SIG-M5 (cell line): ENCODE data around the gene DGKQ.
"Not testable (repeated sequence)": the region's sequence is repeated elsewhere in the genome, so short reads cannot be mapped to it uniquely, and the experiment has no call there.

Source experiments
- DNase-seq: peaks from one replicate; lab custom pipeline; 2025; lab: John Stamatoyannopoulos, UW

The DGKQ gene

DNA sequence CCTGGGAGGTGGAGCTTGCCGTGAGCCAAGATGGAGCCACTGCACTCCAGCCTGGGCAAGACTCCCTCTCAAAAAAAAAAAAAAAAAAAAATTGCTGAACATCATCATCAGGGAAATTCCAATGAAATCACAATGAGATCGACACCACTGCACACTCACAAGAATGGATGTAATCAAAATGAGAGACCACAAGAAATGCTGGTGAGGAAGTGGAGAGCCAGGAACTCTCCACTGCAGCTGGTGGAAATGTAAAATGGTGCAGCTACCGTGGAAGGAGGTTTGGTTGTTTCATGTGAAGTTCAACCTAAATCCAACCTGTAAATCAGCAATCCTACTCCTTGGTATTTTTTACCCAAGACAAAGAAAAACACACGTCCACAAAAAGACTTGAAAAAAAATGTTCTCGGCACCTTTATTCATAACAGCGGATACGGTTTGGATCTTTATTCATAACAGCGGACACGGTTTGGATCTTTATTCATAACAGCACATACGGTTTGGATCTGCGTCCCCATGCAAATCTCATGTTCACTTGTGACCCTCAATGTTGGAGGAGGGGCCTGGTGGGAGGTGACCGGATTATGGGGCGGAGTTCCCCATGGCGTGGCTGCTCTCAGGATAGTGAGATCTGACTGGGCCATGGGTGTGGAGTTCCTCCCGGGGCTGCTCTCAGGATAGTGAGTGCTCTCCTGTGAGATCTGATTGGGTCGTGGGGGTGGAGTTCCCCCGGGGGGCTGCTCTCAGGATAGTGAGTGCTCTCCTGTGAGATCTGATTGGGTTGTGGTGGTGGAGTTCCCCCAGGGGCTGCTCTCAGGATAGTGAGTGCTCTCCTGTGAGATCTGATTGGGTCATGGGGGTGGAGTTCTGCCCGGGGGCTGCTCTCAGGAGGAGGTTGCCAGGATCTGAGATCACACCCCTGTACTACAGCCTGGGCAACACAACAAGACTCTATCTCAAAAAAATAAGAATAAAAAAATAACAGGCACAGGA lies 49.0 kb downstream of the DGKQ start:
- no peak for DNase-seq

DNA sequence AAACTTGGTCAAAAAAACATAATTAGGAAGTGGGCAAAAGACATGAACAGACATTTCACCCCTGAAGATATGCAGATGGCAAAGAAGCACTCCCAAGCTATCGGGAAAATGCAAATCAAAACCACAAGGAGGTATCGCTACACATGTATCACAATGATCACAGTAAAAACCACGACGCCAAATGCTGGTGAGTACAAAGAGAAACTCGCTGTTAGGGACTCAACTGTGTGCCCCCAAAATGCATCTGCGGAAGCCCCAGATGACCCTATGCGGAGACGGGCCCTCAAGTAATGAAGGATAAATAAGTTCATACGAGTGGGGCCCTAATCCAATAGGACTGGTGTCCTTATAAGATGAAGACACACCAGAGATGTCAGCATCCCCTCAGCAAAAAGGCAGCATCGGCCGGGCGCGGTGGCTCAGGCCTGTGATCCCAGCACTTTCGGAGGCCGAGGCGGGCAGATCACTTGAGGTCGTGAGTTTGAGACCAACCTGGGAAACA lies 51.5 kb downstream of the DGKQ start:
- no peak for DNase-seq

DNA sequence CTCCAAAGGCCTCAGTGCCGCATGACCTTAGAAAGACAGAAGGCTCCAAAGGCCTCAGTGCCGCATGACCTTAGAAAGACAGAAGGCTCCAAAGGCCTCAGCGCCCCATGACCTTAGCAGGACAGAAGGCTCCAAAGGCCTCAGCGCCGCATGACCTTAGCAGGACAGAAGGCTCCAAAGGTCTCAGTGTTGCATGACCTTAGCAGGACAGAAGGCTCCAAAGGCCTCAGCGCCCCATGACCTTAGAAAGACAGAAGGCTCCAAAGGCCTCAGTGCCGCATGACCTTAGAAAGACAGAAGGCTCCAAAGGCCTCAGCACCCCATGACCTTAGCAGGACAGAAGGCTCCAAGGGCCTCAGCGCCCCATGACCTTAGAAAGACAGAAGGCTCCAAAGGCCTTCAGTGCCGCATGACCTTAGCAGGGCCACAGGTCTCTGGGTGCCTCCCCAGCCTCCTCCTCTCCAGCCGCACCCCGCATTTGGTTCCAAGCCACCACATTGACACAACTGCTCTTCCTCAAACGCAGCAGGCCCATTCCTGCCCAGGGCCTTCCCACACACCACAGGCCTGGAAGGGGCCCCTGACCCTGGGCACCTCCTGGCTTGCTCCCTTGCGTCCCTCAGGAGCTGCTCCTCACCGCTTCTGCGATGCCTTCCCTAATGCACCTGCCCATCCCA lies 54.2 kb downstream of the DGKQ start:
- DNase-seq, result not testable (repeated sequence)

DNA sequence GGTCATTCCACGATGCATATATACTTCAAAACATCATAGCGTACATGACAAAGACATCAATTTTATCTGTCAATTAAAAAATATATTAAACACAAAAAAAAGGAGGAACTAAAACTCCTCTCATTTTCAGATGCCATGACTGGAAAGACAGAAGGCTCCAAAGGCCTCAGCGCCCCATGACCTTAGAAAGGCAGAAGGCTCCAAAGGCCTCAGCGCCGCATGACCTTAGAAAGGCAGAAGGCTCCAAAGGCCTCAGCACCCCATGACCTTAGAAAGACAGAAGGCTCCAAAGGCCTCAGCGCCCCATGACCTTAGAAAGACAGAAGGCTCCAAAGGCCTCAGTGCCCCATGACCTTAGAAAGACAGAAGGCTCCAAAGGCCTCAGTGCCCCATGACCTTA lies 54.8 kb downstream of the DGKQ start:
- not testable (repeated sequence) for DNase-seq

DNA sequence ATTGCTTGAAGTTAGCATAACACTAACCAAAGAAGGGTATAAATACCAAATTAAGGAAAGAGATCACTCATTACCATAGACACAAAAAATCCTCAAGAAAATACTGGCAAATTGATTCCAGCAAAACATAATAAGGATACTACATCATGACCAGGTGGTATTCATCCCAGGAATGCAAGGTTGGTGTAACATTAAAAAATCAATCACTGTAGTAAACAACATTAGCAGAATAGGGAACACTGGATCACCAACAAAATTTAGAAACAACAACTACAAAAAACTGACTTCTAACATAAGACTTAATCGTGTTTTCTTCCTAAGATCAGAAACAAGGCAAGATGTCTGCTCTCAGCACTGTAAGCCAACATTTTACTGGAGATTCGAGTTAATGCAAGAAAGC lies 55.4 kb downstream of the DGKQ start:
- no peak for DNase-seq

DNA sequence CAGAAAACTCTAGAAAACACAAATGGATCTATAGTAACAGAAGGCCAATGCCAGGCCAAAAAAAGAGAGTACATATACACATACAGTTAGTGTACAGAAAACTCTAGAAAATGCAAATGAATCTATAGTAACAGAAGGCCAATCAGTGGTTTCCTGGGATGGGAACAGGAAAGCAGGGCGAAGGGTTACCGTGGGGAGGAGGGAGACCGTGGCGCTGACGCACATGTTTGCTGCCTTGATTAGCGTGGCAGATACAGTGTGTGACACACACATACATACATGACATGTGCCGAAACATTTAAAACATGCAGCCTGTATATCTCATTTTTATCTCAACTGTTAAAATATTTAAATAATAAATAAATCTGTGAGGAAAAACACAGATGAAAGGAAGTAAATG lies 55.9 kb downstream of the DGKQ start:
- no peak for DNase-seq

DNA sequence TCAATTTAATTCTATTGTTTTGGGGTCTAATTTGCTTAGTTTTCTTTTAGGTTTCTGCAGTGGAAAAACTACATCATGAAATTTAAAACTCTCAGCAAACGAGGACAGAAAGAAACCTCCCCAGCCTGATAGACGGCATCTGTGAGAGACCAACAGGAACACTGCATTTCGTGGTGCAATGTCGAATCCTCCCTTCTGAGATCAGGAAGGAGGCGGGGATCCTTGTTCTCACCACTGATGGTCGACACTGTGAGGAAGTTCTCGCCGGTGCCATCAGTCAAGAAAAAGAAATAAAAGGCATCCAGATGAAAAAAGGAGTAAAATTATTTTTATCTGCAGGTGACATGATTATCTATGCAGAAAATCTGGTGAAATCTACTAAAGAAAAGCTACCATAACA lies 57.8 kb downstream of the DGKQ start:
- DNase-seq, result peak; percentile 4

DNA sequence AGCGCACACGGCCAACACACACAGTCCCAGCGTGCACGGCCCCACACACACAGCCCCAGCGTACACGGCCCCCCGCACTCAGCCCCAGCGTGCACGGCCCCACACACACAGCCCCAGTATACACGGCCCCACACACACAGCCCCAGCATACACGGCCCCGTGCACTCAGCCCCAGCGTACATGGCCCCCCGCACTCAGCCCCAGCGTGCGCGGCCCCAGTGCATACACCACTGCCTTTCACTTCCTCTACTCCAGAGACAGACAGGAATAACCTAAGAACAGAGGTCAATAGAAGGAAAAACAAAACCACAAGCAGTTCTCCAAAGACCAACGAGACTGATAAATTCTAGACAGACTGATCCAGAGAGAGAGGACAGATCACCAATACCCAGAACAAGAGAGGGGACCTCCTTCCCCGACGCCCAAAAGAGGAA lies 58.3 kb downstream of the DGKQ start:
- peak; percentile 5 for DNase-seq

DNA sequence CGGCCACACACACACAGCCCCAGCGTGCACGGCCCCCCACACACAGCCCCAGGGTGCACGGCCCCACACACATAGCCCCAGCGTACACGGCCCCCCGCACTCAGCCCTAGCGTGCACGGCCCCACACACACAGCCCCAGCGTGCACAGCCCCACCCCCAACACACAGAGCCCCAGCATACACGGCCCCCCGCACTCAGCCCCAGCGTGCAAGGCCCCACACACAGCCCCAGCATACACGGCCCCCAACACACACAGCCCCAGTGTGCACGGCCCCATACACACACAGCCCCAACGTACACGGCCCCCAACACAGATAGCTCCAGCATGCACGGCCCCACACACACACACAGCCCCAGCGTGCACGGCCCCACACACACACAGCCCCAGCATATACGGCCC lies 58.8 kb downstream of the DGKQ start:
- DNase-seq, result no peak

DNA sequence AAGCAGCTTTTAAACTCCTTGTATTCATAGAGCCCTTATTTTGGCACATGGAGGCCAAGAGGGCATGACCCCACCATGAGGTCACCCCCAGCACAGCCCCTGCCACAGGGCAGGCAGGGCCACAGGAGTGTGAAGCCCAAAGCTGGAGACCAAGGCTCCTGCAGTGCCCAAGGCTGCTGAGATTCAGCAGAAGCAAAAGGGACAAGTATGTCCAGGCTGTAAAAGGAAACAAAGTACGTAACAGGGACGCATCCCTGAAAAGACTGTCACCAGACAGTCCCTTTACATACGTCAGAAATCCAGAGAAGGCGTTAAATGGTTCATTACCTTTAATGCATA lies 60.1 kb downstream of the DGKQ start:
- no peak for DNase-seq

DNA sequence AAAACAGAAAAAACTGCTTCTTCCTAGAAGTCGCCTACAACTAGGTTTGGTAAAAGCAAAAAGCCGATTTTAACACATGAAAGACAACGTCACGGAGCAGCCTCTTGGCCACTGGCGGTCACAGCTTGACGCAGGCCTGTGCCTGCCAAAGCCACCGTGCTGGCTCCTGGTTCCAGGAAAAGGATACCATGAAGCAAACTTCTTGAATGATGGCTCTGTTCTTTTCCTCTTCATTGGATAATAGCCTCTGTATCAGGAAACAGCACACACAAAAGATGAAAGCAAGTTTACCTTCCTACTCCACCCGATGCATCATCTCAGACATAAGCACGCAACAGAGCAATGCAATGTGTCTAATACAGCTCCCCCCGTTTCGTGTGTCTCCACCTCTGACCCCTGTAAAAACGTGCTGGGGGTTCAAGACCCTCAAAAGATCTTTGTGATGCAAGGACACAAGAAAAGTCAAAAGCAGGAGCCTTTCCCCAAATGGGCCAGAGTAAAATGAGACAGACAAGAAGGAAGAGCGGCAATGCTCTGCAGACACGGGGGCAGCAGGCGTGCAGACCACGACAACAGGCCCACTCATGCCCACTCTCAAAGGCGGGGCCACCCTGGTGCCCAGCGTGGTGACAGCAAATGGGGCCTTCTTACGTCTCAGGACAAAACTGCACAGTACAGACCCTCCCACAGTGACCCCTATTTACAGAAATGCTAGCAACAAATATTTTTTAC lies 60.7 kb downstream of the DGKQ start:
- no peak for DNase-seq

DNA sequence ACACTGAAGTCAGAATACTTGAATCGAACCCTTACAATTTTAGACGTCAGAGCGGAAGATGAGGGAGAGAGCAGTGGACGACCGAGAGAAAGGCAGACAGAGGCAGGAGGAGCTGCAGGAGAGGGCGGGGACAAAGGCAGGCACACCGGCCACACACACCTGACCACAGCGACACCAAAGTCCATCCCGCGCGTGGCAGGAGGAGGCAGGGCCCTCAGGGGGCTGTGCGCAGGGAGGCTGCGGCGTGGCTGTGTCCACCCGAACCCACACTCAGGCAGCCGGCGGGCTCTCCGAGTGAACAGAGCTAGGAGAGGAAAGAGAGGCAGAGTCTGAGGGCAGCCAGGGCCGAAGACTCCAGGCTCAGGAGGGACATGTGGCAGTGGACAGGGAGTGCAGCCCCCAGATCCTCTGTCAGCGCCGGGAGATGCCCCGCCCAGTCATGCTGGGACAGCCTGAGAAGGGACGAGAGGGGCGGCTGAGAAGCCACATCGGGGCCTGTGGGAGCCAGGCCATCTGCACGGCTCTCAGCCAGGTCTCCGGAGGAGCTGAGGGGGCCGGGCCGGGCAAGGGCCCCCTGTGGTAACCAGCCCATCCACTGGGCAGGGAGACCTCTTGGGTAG lies 61.4 kb downstream of the DGKQ start:
- DNase-seq, result no peak

DNA sequence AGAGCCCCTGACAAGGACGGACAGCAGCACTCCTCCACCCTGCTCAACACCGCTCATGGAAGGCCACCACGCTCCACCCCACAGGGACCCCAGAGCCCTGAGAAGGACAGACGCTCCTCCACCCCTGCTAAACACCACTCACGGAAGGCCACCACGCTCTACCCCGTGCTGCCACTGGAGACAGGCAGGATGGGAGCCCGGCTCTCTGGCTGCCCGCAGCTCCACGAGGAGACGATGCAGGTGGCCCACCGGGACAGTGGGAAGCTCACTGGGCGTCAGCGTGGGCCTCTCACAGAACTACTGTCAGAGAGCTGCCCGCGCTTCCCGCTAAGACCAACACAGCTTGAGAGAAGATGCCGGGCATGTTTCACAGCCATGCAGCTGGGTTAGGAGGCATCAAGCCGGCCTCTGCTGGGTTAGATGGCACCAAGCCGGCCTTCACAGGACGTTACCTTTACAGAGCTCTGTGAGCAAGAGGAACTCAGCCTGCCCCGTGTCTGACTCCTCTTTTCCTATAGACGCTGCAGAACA lies 62.1 kb downstream of the DGKQ start:
- no peak for DNase-seq

DNA sequence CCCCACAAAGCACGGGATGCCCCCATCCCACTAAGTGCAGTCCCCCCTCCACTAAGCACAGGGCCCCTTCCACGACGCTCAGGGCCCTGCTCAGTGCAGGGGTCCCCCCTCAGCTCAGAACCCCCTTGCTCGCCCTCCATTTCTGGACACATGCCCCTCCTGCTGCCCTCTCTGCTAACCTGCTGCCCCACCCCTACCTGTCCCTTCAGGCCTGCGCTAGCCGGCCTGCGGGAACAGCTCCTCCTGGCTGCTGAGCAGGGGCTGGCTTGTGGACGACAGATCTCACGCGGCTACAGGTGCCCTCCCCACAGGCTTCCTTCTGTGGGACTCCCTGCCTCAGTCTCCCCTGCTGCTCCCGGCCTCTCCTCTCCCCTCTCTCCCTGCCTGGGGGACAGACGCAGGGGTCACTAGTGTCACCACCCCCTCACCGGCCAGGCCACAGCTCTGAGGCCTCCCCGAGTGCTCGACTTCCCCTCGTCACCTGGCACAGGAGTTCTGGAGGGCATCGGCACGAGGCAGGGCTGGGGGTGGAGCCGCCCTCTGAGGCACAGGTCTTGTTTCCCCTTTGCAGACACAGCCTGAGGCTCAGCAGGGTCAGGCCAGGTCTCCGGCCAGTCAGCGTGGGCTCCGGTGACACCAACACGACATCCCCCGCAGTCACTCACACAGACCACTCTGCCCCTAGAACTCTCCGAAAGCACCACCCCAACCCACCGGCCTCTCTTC lies 62.8 kb downstream of the DGKQ start:
- DNase-seq, result no peak

DNA sequence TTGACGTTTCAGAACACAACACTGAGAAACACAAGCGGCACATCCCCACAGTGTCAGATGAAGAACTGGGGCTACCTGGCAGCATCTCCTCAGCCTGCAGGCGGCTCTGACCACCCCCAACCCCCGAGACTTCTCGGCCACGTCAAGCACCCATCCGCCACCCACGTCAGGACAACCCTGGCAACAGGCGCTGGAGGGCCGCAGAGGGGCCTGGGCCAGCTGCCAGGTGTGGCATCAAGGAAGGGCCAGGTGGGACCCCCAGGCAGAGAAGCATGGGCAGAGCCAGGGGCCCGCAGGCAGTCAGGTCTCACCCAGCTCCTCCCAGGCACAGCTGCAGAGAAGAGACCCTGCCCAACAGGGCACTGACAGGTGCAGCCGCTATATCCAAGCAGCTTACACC lies 63.5 kb downstream of the DGKQ start:
- no peak for DNase-seq

DNA sequence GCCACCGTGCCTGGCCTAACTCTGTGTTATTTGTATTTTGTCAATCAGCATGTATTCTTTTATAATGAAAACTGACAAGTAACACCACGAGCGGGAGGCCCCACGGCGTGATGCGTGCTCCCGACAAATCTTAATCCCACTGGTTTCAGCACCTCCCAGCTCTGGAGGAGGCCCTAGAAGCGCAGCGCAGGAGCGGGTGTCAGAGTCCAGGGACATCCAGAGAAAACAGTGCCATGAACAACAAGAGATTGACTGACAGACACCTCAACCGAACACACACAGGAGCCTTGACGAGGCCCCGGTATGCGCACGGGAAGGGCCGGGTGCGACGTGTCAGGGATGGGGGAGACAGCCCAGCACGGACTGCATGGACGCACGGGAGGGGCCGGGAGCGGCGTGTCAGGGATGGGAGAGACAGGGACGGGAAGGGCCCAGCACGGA lies 64.2 kb downstream of the DGKQ start:
- no peak for DNase-seq
